ENCODE data around the gene BATF.

Gene BATF

GRCh38 chr14:75535164-75535898, 13.1 kb downstream of the BATF start:
- no peak for DNase-seq

- DNase-seq: no peak
Measured at GRCh38 chr14:75537071-75537470, 14.8 kb downstream of the BATF start.

GRCh38 chr14:75539162-75539560, 16.9 kb downstream of the BATF start:
- DNase-seq: no peak

- peak; percentile 19 for DNase-seq
Measured at GRCh38 chr14:75539561-75540478, 17.6 kb downstream of the BATF start.

GRCh38 chr14:75540479-75540851, 18.2 kb downstream of the BATF start:
- DNase-seq: no peak

GRCh38 chr14:75542588-75543091, 20.4 kb downstream of the BATF start:
- DNase-seq: peak; percentile 62

- no peak for DNase-seq
Measured at GRCh38 chr14:75543253-75543652, 21.0 kb downstream of the BATF start.

- DNase-seq: no peak
Measured at GRCh38 chr14:75543786-75544185, 21.5 kb downstream of the BATF start.

GRCh38 chr14:75545907-75546306, 23.6 kb downstream of the BATF start:
- DNase-seq: no peak

GRCh38 chr14:75547552-75548250, 25.4 kb downstream of the BATF start:
- no peak for DNase-seq

- DNase-seq: no peak
Measured at GRCh38 chr14:75548544-75548943, 26.3 kb downstream of the BATF start.

GRCh38 chr14:75549169-75549568, 26.9 kb downstream of the BATF start:
- DNase-seq: no peak

GRCh38 chr14:75551021-75551420, 28.8 kb downstream of the BATF start:
- DNase-seq: no peak

GRCh38 chr14:75553157-75553556, 30.9 kb downstream of the BATF start:
- DNase-seq: no peak

GRCh38 chr14:75553761-75554364, 31.6 kb downstream of the BATF start:
- no peak for DNase-seq

- no peak for DNase-seq
Measured at GRCh38 chr14:75554482-75554881, 32.2 kb downstream of the BATF start.

- peak; percentile 42 for DNase-seq
Measured at GRCh38 chr14:75558440-75558839, 36.2 kb downstream of the BATF start.

- DNase-seq: no peak
Measured at GRCh38 chr14:75559045-75559444, 36.8 kb downstream of the BATF start.

GRCh38 chr14:75559451-75560222, 37.4 kb downstream of the BATF start:
- DNase-seq: peak; percentile 25

- DNase-seq: peak; percentile 42
Measured at GRCh38 chr14:75561013-75561432, 38.8 kb downstream of the BATF start.

GRCh38 chr14:75562089-75562488, 39.8 kb downstream of the BATF start:
- DNase-seq: no peak

GRCh38 chr14:75562489-75562888, 40.2 kb downstream of the BATF start:
- DNase-seq: no peak
